GM18858 (cell line): ENCODE measurements around the gene RNF128.
"Not testable (repeated sequence)": the region's sequence is repeated elsewhere in the genome, so short reads cannot be mapped to it uniquely, and the experiment has no call there.

Source experiments
- ATAC-seq: cut with Tn5 transposase; IDR thresholded peaks from one replicate; pipeline ENCODE4 v1.9.1; 2021; ENCODE audit not compliant: unreplicated experiment

Gene RNF128

GRCh38 chrX:106742805-106743204 is 16.3 kb downstream of the RNF128 start:
- no peak for ATAC-seq

DNA sequence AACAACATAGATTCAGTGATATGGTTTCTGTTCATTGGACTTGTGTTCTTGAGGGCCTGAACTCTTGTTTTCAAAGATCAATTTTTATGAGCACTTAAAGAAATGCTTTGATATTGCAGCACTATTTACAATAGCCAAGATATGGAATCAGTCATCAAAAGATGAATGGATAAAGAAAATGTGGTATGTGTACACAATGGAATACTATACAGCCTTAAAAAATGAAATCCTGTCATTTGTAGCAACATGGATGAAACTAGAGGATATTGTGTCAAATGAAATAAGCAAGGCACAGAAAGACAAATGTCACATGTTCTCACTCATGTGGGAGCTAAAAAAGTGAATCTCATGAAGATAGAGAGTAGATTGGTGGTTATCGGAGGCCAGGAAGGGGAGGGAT is 21.9 kb downstream of the RNF128 start:
- ATAC-seq: no peak

DNA sequence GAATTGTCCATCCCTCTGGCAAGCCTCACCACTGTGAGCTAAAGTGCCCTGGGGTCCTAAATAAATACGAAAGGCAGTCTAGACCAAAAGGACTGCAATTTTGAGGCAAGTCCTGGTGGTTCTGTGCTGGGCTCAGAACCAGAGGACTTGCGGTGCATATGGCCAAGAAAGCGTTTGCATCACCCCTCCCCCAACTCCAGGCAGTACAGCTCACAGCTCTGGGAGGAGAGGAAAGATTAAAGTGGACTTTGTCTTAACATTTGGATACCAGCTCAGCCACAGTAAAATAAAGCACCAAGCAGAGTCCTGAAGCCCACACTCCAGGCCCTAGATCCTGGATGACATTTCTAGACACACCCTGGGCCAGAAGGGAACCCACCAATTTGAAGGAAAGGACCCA is 24.9 kb downstream of the RNF128 start:
- ATAC-seq: no peak

- no peak for ATAC-seq
Observed at GRCh38 chrX:106752101-106752678, 25.7 kb downstream of the RNF128 start.

- ATAC-seq: not testable (repeated sequence)
Observed at GRCh38 chrX:106769288-106769687, 42.8 kb downstream of the RNF128 start.

DNA sequence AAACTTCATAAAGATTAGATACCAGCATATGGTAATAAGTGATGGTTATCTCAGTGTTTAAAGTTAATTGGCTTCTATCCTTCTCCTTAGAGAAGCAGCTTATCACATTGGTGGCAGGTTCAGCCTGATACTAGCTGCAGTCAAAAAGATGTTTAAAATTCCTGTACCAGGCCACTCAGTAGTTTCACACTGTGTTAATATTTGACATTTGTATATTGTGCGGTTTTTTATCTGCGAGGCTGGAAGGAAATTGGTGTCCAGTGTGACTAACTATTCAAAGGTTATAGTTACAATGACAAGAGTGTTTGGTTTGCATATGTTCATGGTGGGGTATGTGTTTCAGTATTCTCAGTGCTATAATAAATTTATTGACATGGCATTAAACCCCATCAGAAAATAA is 48.5 kb downstream of the RNF128 start:
- ATAC-seq: no peak

DNA sequence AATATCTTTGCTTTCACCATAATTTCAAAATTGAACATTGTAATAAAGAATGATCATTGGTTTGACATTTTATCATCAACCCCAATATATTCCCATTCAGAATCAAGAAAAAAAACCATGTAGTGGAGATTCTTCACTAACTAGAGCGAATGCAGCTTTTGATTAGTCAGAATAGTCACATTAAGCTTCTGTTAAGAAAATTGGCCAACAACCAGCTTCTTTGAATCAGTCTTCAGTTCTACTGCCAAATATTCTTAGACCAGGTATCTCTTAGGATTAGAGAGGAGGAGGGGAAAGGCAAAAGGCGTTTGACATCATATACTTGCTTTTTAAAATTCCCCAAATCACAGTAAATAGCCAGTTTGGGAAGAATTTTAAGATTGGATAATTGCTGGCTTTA is 53.8 kb downstream of the RNF128 start:
- no peak for ATAC-seq

DNA sequence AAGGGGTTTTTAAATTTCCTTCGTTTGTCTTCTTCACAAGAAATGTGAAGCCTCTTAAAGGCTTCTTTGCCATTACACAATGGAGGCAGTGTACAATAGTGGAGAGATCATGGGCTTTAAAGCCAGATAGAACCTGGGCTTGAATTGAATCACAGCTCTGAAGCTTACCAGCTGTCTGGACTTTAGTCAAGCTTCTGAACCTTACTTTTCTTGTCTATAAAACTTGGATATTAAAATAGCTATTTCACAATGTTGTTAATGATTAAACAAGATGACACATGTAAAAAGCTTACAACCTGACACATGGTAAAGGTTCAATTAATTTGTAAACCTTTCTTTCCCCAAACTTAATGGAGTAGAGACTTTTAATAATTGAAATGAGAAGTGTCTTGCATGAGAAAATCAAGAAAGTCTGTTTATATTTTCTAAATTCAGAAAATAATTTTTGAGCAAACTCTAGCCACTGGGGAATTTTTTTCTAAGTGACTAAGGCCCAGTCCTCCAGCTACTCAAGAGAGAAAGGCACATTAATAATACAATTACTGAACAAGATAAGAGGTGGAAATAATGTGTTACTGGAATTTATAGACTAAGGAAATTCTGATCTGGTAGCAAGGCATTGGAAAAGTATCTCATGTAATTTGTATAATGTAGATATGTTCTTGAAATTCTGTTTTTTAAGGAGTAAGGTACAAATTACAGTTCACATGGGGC is 54.3 kb downstream of the RNF128 start:
- ATAC-seq: no peak

GRCh38 chrX:106783716-106784115 is 57.2 kb downstream of the RNF128 start:
- no peak for ATAC-seq

DNA sequence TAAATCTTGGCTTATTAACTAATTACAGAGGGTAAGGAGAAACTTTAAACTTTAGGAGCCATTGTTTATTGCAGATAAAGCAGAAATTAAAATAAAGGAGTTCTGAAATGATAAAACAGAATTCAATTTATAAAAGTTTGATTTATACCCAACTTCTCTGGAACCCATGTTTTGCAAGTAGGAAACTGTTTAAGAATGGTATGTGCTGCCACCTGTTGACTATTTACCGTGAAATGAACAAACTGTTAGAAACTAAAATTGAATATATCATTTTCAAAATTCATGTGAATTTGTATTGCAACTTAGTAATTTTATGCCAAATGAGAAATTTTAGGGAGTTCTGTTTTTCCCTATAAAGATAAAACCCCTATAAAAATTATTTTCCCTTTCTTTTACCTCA is 65.0 kb downstream of the RNF128 start:
- ATAC-seq: no peak

DNA sequence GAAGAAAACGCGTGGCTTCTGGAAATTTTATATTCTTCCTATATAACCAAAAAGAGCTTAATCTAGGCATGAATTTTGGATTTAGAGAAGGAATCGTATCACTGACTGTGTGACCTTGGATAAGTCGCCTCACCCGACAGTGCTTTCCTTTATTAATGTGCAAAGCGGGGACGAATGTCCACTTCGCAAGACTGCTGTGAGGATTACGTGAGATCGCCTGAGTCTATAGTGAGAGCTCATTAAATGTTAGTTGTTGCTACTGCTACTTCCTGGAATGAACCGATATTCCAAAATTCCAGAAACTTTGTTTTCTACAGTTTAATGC is 75.5 kb downstream of the RNF128 start:
- peak; percentile 18 for ATAC-seq

- peak; percentile 87 for ATAC-seq
Observed at GRCh38 chrX:106802388-106803275, 76.1 kb downstream of the RNF128 start, which contains the start of gene TBC1D8B. Gene TBC1D8B (plus strand): TSS chrX:106802673. CDS start chrX:106802854, 181 bp downstream.

- ATAC-seq: no peak
Observed at GRCh38 chrX:106811131-106811910, 84.8 kb downstream of the RNF128 start.

GRCh38 chrX:106812930-106813329 is 86.4 kb downstream of the RNF128 start:
- not testable (repeated sequence) for ATAC-seq

GRCh38 chrX:106814093-106814492 is 87.6 kb downstream of the RNF128 start:
- not testable (repeated sequence) for ATAC-seq
